ENCODE results near the gene LMCD1.

LMCD1 gene

GRCh38 chr3:8484409-8485140, 17.0 kb upstream of the LMCD1 start:
- DNase-seq, result no peak

DNA sequence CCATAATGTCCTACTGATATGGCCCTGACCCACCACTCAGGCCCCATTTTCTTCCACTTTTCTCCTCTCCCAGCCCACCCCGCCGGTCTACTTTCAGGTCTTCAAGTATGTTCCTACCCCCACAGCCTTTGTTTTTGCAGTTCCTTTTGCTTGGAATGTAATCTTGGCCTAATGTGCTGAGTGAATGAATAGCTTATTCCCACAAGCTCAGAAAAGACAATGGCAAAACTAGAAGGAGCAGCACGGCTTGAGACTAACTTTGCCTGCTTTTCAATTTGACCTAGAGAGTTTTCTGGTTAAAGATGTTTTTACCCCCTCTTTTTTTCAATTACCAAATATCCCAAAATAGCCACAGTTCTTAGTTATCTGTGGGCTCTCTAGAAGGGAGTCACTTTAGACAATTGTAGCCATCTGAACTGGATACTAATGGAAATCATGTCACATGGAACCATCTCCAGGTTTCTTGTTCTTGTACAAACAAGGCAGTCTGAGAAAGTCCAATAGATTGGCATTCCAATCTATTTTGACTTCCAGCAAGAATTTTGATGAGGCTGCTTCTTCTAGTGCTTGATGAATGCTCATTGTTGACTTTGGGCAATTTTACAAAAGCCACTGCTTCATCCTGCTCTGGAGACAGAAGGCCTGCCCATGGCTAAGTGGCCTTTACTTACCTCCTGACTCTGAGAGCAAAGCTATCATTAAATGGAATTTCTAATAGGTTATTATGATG, 16.3 kb upstream of the LMCD1 start:
- DNase-seq, result no peak

DNA sequence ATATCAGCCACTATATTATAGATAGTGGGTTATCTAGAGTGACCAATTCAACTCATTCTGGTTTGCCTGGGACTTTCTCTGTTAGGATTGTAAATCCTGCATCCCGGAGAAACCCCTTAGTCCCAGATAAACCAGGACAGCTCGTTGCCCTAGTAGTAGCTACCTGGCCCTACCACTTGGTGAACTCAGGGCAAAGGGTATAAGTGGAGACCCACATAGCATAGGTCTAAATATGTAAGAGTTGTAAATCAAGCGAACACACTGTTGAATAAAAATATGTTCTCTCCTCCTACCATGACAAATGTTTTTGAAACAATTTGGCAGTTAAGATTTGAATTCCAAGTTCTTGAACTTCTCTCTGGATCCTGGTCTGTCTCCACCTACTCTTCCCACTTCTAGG, 15.7 kb upstream of the LMCD1 start:
- no peak for DNase-seq

DNA sequence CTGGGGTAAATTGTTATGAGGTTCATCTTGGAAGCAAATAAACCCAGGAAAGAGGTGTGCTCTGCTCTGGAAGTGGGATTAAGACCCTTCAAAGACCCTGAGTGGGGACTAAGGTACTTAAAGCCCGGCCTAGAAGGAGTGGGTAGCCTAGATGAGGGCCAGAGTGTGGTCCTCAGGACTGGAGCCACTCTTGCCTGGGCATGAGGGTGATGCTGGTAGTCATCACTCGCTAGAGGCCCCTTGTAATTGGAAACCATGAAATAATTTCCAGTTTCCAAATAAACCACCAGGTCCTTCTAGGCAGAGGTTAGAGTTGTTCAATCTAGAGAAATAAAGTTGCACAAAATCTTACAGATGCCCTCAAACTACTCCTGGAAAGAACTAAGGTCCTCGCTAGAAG, 15.2 kb upstream of the LMCD1 start:
- no peak for DNase-seq

GRCh38 chr3:8486936-8487335, 14.7 kb upstream of the LMCD1 start:
- DNase-seq, result no peak

GRCh38 chr3:8488411-8488810, 13.2 kb upstream of the LMCD1 start:
- DNase-seq, result no peak

GRCh38 chr3:8488877-8489276, 12.7 kb upstream of the LMCD1 start:
- no peak for DNase-seq

DNA sequence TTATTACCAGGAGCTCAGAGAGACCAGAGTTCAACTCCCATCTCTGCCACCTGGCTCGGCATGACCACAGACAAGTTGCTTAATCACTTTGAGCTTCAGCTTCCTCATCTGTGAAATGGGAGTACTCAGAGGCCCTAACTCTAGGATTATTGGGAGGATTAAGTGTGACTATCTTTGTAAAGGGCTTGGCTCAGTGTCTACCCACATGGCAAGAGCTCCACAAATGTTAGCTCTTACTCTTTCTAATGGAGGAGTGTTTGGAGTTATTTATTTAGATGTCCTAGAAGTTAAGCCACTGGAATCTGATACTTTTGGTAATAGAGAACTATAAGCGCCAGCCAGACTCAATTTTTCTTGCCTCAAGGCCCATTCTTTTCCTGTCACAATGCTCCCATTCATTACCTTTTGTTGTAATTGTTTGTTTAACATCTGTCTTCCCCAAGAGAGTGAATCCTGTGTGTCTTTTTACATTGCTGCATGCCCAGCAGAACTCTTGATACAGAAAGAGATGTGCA, 12.3 kb upstream of the LMCD1 start:
- DNase-seq, result no peak

- DNase-seq, result no peak
Observed at GRCh38 chr3:8490079-8490552, 11.5 kb upstream of the LMCD1 start.

GRCh38 chr3:8491271-8492144, 10.1 kb upstream of the LMCD1 start:
- DNase-seq, result no peak

GRCh38 chr3:8492744-8493511, 8.7 kb upstream of the LMCD1 start:
- no peak for DNase-seq

DNA sequence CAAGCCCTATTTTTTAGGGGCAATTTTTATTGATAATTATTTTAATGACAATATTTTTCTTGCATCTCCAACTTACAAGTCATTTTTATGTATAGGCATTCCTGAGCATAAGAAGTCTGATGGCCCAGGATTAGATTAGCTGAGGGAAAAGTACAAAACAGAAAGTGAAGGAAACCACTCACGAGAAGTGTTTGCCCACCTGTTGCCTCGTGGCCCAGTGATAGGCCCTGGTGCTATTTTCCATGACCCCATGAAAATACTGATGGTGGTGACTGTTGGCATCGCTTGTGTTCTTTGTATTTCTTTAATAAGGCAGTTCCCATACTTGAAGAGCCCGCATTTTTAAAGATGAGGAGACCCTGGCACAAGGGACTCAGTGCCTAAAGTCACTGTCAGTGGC, 7.9 kb upstream of the LMCD1 start:
- DNase-seq, result no peak

DNA sequence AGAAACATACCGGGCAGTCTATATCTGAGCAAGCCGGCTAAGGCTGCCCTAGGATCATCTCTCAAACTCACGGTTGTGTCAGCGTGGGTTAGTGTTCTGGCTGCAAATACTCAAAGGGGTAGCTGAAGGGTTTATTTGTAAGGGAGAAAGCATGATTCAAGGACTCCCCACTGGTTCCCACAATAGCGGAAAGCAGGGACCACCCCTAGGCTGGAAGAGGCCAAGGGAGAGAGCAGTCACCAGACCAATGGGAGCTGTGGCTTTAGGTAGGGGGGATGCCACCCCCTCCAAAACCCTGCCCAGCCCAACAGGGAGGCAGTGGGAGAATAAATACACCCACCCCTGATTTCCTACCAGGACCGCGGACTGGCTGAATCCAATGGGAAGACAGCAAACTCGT, 7.3 kb upstream of the LMCD1 start:
- no peak for DNase-seq

GRCh38 chr3:8497582-8497981, 4.0 kb upstream of the LMCD1 start:
- DNase-seq, result no peak

DNA sequence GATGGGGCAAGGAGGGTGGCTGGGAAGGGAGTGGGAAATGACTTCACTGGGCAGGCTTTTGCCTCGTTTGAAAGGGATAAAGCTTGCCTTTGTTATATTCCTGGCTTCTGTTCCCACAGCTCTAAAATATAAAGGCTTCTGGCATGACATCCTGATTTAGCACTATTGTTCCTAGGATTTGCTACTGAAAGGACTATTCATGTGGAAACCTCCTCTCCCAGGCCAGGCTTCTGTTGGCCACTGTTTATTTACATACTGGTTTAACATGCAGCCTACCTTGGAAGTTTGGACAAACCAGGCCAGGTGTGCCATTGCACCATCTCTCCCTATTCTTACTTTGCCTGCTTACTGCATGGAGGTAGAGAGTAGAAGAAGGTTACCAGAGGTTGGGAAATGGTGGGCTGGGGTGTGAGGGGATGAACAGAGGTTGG, 2.4 kb upstream of the LMCD1 start:
- DNase-seq, result no peak

GRCh38 chr3:8500319-8500988, 1.2 kb upstream of the LMCD1 start:
- DNase-seq, result no peak

DNA sequence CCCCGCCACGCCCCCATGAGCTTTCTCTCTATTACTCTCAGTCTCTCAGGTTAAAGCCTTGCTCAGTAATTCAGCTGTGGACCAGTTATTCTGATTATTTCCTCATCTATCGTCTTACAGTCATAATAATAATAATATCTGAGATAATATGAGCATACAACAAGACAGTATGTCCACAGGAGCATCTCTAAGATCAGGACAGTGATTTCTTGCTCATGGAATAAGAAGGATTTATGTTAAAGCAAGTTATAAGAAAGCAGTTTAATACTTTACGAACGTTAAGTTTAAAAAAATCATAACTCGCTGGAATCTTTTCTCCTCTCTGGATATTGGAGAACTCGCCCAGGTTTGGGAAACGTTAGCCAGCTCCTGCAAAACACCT, 643 bp upstream of the LMCD1 start:
- no peak for DNase-seq

- no peak for DNase-seq
Observed at GRCh38 chr3:8503461-8503860, 1.8 kb downstream of the LMCD1 start.

DNA sequence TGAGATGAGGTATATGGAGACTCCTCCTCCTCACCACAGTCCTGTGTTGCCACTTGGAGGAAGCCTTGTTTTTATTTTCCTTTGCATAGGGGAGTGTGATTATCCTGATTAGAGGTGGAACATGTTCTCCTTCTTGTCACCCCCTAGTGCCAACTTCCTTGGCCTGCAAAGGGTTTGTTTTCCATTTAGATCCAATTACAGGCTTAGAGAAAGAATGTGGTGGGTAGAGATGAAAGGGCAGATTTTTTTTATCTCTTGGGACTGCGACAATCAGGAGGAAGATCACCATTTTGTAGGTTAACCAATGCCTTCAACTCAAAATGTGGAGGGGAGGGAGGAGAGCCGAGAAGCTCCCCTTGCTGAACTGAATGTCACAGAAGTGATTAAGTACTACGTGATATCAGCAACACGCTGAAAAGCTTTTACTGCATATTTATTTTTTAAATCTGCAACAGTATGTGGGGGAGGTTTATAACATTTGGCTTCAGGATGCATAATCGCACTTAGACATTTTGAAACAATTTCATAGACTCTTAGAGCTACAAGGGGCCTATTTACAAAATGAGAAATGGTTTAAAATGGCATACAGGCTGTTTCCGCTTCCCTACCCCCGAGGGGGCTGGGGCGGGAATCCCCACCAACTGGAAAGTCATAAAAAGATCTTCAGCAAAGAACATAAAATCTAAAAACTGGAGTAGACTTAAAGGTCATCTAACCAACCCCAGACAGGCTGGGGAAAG, 2.4 kb downstream of the LMCD1 start:
- DNase-seq, result no peak

GRCh38 chr3:8504611-8504973, 3.0 kb downstream of the LMCD1 start:
- DNase-seq, result no peak

- DNase-seq, result no peak
Observed at GRCh38 chr3:8505621-8506020, 4.0 kb downstream of the LMCD1 start.

Data from activated T-cell treated with anti-CD3 and anti-CD28 coated beads, Interleukin-2, amount 50 U/mL, for 1 hour (primary cell).